C4-2B (cell line): ENCODE results near the gene PRR14.
"Not testable (repeated sequence)": the region's sequence is repeated elsewhere in the genome, so short reads cannot be mapped to it uniquely, and the experiment has no call there.

ENCODE experiments used
- H3K27ac ChIP-seq: fragments of 450-650 bp; 2 replicates; pipeline ENCODE4 v1.5.1; 2017
- CTCF ChIP-seq: fragments of 450-650 bp; conservative IDR thresholded peaks from 2 replicates; pipeline ENCODE4 v1.5.1; 2017; ENCODE audit warnings: mild to moderate bottlenecking
- ZFX ChIP-seq: fragments of 450-650 bp; IDR thresholded peaks from 2 replicates; pipeline ENCODE4 v1.6.1; 2017

Gene PRR14

GRCh38 chr16:30698816-30699614 lies 48.3 kb downstream of the PRR14 start, which contains the start of gene SRCAP:
TSS of gene SRCAP (plus strand) at chr16:30699171. CDS start at chr16:30700825, 1,654 bp downstream.
- H3K27ac ChIP-seq, result peak within 1 kb of the TSS; percentile 100
- 0 out of 2 replicates have a peak, but pooled peaks have one; percentile 26 for TF ChIP-seq ZFX
- TF ChIP-seq CTCF, result no peak

- TF ChIP-seq ZFX (peak; percentile 25; the same call in 1 of the 2 replicates), CTCF (no peak)
- peak overlapping the region; percentile 100 for H3K27ac ChIP-seq
These were observed 48.9 kb downstream of the PRR14 start for GRCh38 chr16:30699615-30700099.

- no peak for TF ChIP-seq ZFX
- H3K27ac ChIP-seq, result no peak overlapping the region
These were observed 49.7 kb downstream of the PRR14 start for GRCh38 chr16:30700491-30700890.

GRCh38 chr16:30700971-30701370 lies 50.2 kb downstream of the PRR14 start:
- H3K27ac ChIP-seq, result no peak overlapping the region

GRCh38 chr16:30703071-30703470 lies 52.3 kb downstream of the PRR14 start:
- H3K27ac ChIP-seq, result not testable (repeated sequence)

More at GRCh38 chr16:30700971-30701370, 50.2 kb downstream of the PRR14 start:
- no peak for TF ChIP-seq ZFX
- TF ChIP-seq CTCF, result no peak

GRCh38 chr16:30703971-30704370 lies 53.2 kb downstream of the PRR14 start:
- no peak overlapping the region for H3K27ac ChIP-seq
- no peak for TF ChIP-seq CTCF
- no peak for TF ChIP-seq ZFX
